ENCODE results near the gene DGKQ.

The DGKQ gene

DNA sequence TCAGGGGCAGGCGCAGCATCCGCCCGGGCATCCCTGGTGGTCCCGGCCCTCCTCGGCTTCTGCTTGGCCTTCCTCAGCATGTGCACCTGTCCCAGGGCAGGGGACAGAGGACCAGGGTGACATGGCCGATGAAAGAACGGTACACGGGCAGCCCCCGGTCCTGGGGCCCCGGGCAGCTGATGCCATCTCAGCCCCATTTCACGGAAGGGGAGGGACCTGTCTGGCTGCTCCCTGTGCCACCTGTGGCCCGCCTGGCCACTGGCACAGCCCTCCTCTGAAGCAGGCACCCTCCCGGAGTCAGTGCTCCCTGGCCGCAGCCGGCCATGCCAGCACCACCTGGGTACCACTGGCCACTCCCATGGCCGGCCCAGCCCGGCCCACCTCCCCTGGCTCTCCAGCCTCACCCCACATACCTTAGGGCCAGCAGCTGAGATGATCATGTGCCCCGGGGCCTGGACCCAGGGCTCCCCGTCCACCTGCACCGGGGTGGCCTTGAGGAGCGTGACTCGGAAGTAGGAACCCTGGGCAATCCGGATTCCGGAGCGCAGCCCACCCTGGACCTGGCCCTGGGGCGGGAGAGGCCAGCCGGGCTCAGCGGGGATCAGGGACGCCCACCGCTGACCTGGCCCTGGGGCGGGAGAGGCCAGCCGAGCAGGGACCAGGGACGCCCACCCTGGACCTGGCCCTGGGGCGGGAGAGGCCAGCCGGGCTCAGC is 12.6 kb downstream of the DGKQ start:
- DNase-seq = no peak

DNA sequence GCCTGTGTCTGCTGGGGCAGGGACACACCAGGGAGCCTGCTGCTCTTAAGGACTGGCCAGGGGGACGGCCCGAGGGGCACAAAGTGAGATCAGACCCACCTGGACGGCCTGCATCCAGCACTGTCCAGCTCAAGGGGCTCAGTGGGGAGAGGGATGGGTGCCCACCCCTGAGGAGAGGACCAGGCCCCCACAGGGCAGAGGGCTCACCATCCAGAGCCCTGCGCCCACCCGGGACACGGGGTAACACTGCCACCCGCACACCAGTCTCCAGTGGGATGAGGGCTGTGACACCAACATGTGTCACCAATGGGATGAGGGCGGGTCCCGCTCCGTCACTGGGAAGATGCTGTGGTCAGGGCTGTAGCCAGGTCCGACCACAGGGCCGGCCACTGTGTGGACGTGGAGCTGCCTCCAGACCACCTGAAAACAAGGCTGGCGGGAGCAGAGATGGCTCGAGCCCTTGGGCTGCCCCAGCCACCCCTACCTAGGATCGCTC is 13.2 kb downstream of the DGKQ start:
- no peak for DNase-seq

DNA sequence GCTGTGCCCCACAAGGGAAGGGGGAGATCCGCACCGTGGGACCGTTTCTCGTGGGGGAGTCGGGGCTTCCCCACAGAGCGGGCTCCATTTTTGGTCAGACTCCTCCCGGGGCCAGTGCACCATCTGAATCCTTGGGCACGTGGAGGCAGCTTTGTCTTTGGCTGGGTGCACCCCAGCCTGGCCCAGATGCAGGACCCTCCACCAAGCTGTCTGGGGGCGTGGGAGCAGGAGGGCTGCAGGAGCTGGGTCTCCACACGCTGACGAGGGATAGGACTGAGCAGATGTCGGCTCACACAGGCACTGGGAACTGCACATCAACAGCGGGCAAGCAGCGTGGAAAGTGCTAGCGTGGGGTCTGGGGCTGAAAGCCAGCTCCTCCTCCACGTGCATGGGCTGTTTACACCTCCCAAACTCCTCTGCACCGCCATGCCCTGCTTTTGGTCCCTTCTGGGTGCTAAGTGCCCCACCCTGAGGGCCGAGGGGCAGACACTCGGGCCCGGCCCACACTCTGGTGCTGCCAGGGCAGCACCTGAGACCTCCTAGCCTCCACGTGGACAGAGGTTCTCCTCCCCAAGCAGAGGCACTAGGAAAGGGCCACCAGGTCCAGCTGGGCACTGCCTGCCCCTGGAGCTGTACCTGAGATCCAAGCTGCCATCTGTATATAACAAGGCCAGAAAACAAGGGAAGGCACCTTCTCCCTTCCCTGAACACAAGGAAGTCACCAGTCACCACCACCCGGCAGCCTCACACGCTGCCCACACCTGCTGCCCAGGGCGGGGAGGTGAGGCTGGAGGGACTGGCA is 13.8 kb downstream of the DGKQ start:
- peak; percentile 3 for DNase-seq

DNA sequence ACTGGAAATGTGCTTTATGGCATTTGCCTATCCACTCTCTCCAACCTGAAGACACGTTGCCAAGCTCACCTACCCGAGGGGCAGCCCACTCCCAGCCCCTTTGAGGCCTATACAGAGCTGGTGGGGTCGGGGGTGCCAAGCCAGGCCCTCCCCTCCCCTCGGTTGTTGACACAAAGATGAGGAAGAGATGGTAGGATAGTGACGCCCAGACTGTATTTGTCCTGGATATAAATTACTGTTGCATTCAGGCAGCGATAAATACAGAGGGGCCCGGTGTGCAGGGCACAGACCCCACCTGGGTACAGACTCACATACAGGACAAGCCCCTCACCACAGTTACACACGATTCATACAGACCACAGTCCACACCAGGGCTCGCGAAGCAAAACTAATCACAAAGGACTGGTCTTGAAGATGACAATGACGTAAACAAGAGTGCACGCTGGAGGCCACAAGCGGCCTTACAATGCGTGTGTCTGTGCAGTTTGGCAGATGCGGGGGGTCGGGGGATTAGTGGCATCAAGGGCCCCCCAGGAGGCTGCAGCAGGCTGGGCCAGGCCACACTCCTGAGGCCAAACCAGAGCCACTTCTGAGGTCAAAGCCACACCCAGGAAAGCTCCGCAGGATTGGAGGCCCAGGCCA is 14.6 kb downstream of the DGKQ start:
- no peak for DNase-seq

DNA sequence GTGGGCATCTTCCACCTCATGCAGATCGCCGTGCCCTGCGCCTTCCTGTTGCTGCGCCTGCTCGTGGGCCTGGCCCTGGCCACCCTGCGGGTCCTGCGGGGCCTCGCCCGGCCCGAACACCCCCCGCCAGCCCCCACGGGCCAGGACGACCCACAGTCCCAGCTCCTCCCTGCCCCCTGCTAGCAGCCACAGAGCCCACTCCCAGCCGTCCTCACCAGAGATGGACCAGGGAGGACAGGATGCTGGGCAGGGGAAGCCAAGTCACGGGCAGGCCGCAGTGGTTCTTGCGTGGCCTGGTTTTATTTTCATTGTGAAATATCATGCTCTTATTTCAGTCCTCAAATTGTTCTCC is 15.1 kb downstream of the DGKQ start:
- DNase-seq = no peak

DNA sequence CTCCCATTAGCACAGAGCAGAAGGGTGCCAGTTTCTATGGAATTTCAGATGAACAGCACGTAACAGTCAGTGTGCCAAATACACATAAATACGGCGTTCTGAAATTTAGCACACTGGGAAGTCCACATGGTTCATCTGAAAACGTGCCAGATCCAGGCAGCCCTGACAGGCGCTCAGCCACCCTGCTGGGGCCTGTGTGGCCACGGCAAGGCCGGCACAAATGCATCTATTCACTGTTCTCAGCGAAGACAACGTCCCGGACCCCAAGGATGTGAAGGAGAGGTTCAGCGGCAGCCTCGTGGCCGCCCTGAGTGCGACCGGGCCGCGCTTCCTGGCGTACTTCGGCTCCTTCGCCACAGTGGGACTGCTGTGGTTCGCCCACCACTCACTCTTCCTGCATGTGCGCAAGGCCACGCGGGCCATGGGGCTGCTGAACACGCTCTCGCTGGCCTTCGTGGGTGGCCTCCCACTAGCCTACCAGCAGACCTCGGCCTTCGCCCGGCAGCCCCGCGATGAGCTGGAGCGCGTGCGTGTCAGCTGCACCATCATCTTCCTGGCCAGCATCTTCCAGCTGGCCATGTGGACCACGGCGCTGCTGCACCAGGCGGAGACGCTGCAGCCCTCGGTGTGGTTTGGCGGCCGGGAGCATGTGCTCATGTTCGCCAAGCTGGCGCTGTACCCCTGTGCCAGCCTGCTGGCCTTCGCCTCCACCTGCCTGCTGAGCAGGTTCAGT is 15.6 kb downstream of the DGKQ start:
- DNase-seq = no peak

DNA sequence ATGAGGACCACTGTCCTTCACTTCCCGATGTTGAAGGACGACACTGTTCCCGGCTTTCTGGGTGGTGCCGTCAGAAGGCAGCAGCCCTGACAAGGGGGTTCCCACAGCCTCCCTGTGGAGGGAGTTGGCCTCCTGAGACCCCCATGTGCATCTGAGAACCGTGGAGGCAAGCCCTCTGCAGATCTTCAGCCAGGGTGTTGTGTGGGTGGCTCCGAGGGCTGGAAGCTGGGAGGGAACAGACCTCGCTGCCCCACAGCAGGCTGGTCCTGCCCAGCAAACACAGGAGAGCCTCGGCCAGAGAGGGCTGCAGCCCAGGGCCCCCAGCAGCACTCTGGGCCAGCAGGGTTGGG is 16.2 kb downstream of the DGKQ start:
- no peak for DNase-seq

DNA sequence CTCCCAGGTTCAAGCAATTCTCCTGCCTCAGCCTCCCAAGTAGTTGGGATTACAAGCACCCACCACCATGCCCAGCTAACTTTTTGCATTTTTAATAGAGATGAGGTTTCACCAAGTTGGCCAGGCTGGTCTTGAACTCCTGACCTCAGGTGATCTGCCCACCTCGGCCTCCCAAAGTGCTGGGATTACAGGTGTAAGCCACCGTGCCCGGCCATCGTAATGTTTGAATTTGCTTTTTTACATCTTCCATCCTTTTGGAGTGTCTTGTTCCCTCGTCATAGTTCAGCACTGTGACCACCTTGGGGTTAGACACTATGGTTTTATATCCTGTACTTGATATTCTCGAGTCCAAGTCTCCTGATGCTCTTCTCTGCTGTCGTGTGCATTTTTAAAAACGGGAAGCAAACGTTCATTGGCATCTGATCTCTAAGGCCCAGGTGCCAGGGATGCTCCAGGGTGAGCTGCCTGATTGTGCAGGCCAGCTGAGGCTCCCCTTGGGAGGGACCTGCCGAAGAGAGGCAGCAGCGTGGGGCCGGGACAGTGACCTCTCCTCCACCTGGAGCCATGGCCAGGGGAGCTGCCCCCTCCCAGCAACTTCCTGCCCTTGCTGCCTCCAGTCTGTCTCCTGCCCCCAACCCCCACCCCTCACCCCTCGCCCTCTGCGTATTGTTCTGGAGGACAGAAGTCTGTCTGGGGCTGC is 16.7 kb downstream of the DGKQ start:
- no peak for DNase-seq

DNA sequence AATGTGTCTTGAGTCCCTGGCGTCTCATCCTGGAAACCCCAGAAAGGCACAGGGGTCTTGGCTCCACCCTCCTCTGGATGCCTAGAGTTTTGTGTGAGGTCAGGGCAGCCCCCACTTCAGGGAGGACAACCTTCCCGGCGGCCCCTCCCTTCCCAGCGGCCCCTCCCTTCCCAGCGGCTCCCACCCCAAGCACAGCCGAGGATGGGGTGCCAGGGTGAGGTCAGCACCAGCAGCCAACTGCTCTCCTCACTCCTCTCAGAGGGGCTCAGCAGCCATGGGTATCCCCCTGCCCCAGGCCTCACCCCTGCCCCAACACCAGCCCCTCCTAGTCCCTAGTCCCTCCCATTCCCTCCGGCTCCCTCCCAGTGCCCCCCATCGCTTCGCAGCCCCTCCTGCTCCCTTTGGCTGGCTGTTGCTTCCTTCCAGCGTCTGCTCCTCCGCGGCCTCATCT is 17.4 kb downstream of the DGKQ start:
- no peak for DNase-seq

DNA sequence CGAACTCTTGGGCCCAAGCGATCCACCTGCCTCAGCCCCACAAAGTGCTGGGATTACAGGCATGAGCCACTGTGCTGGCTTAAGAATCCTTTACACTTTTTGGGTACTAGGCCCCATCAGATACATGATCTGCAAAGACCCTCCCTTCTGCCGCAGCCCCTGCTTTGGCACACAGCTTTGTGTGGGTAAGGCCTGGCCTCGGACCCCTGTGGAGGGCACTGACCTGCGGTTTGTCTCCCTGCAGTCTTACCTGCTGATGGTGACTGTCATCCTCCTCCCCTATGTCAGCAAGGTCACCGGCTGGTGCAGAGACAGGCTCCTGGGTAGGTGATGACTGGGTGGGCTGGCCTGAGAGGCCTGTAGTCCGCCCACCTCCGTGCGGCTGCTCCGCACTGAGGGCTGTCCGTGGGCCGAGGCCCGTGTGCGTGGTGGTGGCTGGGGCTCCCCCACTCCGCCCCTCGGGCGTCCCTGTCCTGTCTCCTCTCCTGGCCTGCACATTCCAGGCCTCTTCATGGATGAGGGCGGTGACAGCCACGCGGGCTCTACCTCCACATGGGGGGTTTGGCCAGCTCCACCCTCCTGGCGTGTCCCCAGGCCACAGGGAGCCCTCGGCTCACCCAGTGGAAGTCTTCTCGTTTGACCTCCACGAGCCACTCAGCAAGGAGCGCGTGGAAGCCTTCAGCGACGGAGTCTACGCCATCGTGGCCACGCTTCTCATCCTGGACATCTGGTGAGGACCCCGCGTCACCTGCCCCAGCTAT is 18.0 kb downstream of the DGKQ start:
- DNase-seq = no peak

DNA sequence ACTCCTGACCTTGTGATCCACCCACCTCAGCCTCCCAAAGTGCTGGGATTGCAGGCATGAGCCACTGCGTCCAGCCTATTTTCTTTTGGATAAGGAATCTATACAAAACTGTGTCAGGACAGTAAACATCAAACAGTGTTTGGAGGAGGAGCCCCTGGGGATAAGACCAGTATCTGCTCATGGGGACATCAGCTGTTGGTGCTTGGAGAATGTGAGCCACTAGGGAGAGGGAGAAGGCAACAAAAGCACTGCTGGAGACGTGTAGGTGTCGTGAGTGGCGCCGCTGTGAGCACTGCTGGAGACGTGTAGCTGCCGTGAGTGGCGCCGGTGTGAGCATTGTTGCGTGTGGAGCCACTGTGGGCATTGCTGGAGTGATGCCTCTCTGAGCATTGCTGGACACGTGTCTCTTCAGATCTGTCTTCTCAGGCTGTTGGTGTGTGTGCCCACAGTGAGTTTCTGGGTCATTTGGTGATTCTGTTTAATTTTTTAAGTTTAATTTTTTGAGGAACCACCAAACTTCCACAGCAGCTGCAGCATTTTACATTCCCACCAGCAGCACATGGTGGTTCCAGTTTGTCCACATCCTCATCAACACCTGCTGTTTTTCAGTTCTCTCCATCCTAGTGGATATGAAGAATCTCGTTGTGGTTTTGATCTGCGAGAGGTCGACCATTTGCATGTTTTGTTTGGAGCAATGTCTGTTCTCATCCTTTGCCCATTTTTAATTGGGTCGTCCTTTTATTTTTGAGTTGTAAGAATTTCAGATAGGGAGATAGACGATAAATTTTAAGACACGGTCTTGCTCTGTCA is 19.0 kb downstream of the DGKQ start:
- no peak for DNase-seq

DNA sequence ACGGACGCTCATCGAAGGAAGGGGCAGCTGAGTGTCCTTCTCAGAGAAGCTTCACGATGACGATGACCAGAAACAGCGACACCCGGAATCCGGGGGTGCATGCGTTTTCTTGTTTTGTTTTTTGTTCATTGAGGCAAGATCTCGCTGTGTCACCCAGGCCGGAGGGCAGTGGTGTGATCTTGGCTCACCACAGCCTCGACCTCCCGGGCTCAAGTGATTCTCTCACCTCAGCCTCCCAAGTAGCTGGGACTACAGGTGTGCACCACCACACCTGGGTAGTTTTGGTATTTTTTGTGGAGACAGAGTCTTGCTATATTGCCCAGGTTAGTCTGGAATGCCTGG is 19.8 kb downstream of the DGKQ start:
- DNase-seq = no peak

DNA sequence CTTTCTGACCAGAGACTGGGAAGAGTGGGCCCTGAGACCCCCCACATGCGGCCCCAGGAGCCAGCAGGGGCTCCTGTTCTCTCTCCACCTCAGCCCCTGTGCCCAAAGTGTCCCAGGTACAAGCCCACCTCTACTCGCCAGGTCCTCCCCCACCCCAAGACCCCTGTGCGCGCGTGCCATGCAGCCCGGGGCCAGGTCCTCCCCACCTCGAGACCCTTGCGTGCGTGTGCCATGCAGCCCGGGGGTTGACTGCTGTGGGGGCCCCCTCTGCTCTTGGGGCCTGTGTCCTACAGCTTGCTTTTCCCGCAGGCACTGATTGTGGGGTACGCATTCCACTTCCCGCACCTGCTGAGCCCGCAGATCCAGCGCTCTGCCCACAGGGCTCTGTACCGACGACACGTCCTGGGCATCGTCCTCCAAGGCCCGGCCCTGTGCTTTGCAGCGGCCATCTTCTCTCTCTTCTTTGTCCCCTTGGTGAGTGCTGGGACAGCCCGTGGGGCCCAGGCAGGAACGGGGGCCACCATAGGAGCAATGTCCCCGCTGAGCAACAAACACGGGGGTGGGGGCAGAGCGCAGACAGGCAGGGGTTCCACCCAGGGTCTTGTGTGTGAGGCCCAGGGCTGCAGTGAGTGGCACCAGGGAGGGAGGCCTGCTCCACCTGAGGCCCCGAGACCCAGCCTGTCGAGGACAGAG is 20.3 kb downstream of the DGKQ start:
- DNase-seq = no peak

DNA sequence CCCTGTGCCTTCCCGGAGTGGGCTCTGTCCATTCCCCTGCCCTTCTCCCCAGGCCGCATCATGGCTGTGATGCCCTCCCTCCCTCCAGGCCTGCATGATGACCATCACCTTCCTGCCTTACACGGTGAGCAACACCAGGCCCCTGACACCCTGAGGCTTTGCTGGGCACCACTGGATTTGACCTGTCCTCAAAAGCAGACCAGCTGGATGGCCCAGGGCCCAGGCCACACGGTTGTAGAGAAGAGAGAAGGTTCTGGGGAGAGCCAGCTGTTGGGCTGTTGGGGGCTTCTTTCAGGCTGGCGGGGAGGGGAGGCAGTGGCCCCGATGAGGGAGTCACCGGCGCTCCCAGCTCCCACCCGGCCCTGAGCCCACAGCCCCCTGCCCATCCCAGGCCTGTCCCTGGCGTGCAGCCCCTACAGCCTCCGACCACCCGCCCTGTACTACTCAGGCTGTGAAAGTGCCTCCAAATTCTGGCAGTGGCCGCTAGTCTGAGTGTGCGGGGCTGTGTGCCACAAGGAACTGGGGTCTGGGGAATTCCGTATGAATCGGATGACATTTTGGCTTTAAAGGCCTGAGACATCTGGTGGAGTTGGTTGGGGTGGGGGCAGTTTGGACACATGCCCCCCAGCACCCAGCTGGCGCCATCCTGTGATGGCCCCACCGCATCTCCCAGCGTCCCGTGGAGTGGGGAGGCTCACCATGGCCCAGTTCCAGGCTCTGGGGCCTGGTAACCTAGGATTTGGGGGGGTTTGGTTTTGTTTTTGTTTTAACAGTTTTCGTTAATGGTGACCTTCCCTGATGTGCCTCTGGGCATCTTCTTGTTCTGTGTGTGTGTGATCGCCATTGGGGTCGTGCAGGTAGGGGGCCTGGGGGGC is 21.5 kb downstream of the DGKQ start:
- no peak for DNase-seq

DNA sequence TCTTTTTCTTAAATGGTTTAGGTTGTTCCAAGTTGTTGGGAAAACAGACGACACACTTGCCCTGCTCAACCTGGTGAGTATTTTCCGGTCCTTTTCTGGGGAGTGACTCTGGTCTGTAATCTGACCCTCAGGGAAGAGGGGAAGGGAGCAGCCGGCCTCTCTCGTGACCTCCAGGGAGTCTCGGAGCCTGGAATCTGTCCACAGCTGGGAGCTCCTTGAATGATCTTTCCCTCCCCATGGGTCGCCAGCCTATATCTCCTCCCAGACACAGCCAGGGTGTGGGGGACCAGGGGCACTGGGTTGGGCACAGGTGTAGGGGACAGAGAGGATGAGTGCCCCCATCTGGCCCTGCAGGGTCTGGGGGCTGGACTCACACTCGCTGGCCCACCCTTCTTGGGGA is 22.2 kb downstream of the DGKQ start:
- DNase-seq = no peak

DNA sequence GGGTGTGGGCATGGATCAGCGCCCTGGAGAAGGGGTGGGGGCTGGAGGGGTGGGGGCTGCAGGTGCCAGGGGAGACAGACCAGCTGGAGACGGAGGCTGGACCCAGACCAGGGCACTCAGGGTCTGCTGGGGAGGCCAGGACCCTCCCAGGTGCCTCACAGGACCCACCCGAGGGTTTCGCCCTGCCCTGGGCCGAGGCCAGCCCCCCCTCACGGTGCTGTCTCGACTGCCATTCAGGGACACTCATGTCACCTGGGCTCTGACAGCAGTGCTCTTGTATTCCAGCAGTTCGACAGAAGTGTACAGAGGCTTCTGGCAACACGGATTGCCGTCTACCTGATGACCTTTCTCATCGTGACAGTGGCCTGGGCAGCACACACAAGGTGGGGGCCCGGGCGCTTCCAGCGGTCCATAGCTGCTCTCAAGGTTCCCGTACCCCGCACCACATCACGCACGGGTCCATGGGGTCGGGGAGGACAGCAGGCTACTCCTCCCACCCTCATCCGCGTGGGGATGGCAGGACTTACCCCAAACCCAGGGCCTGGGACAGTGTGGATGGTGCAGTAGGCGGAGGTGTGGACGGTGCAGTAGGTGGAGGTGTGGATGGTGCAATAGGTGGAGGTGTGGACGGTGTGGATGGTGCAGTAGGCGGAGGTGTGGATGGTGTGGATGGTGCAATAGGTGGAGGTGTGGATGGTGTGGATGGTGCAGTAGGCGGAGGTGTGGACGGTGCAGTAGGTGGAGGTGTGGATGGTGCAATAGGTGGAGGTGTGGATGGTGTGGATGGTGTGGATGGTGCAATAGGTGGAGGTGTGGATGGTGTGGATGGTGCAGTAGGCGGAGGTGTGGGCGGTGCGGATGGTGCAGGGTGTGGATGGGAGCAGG is 23.0 kb downstream of the DGKQ start:
- DNase-seq = no peak

DNA sequence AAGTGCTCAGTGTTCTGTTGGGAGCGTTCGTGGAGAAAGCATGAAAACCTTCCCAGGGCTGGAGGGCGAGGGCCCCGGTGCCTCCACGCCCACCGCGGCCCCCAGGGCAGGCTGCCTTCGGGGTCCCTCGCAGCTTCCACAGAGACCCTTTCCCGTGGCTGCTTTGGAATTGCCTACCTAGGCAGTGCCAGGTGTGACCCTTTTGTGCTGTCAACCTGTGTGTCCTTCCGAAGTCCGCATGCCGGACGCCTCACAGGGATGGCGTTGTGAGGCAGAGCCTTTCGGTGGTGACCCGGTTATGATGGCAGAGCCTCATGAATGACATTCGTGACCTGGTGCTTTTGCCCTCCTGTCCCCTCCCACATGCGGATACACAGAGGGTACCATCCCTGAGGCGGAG is 23.7 kb downstream of the DGKQ start:
- no peak for DNase-seq

DNA sequence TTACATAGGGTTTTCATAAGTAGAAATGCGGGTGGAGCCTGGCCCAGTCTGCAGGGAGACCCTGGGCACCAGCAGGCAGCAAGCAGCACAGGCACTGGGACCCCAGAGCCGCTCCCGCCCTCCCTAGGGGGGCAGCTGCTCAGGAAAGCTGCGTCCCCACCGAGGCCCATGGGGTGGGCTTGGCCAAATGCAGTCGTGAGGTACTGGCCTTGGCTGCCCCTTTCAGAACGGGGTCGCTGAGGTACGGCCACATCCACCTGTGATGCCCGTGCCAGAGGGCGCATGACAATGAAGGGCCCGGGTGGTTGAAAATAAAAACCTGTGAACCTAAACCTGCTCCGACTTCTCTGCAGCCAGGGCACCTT is 24.5 kb downstream of the DGKQ start:
- no peak for DNase-seq

Measured in retina (tissue), 1 donor.